ENCODE results near the gene PI4KA.

Gene PI4KA

DNA sequence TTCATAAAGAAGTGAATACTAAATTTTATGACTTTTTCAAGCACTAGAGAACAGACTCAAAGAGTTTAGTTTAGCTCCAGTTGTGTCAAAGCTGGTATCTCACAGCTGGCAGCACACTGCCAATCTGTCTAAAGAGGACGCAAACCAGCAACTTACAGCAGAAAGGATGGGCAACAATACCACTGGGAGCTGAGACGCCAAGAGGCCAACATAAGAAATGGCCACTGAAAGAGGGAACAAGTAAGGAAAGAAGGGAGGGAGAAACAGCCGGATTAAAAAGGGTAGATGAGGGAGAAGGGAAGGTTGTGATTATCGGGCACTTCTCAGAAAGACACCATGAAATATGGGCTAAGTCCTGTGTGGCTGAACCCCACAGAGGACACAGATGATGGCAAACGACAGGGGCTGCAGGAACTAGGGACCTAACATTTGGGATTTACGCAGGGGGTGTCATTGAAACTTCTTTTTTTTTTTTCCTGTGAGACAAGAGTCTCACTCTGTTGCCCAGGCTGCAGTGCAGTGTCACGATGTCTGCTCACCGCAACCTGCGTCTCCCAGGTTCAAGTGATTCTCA lies 43.0 kb downstream of the PI4KA start:
- no peak for DNase-seq (ENCODE audit: low spot score)

DNA sequence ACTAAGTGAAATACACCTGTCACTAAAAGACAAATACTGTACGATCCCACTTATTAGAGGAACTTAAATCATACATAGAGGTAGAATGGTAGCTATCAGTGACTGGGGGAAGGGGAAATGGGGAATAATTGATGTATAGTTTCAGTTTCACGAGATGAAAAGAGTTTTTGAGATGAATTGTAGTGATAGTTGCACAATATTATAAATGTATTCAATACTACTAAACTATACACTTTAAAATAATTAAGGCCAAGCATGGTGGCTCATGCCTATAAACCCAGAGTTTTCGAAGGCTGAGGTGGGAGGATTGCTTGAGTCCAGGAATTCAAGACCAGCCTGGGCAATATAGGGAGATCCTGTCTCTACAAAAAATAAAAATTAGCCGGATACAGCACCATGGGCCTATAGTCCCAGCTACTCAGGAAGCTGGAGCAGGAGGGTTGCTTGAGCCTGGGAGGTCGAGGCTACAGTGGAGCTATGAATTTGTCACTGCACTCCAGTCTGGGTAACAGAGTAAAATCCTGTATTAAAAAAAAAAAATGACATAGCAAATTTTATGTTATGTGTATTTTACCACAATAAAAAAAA lies 44.3 kb downstream of the PI4KA start:
- no peak for DNase-seq (ENCODE audit: low spot score)

DNA sequence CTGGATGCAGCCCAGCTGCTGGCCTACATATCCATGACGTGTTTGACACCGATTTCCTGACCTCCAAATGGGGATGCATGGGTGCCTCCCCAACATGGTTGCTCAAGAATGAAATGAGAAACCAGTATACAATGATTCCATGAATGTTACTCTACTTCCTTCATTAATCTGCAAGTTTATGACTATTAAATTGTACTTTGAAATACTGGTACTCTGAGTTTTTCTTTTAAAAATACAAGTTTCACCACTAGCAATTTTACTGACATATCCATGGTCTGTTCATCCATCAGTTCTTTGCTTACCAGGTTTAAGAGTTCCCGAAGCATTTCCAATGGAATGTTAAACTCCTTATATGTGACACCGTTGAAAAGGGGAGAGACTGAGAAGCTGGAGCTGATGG lies 45.6 kb downstream of the PI4KA start:
- DNase-seq (ENCODE audit: low spot score) = no peak

DNA sequence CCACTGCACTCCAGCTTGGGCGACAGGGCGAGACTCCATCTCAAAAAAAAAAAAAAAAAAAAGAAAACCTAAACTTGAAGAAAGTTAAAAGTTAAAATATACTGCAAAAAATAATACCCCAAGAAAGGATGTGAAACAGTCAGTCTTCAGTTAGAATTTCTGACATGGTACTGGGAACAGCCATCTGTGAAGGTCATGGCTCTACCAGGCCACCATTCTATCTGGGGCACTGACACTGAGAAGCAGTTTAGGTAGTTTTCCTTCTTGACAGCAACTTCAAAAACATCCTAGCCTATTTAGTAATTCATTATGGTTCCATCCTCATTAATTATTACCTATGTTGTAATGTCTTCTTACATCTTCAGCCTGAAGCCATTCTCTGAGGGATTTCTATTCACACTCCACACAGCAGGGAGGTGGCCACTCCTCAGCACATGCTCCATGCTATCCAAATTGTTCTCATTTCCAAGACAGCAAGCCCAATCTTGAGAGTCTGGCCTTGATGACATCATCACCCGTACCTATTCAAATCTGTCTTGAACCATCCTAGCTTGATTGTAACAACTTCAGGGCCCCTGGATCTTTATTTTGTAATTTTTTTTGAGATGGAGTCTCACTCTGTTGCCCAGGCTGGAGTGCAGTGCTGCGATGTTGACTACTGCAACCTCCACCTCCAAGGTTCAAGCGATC lies 46.5 kb downstream of the PI4KA start:
- no peak for DNase-seq (ENCODE audit: low spot score)

DNA sequence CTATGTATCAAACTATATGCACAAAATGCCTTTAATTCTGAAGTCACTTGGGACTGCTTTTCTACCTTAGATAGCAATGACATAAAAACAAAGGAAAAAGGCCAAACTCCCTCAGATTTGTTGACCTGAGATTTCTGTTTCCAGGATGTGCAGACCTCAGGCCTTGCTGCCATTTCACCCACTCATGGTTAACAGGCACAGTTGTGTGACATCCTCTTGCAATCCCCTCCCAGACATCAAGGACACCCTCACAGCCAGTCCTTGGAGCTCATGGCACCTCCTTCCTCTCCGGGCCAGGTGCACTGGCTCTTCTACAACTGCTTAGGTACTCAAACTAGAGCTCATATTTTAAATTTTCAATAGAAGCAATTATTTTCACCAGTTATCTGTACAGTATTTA lies 47.4 kb downstream of the PI4KA start:
- no peak for DNase-seq (ENCODE audit: low spot score)

DNA sequence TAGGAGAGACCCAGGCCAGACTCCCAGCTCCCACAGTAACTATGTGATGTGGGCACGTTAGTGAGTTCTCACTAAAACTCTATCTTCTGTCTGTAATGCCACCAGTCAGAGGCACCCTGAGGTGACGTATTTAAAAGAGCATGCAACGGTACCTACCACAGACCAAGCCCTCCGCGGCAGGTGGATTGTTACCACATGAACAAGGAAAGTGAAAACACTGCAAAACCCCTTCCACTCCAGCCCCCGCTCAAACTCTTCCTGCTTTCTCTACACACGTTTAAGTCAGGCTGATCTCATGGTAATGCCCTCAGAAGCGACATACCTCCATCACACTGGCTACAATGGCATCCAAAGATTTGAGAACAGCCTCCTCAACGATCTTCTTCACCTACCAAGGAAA lies 48.0 kb downstream of the PI4KA start:
- no peak for DNase-seq (ENCODE audit: low spot score)

DNA sequence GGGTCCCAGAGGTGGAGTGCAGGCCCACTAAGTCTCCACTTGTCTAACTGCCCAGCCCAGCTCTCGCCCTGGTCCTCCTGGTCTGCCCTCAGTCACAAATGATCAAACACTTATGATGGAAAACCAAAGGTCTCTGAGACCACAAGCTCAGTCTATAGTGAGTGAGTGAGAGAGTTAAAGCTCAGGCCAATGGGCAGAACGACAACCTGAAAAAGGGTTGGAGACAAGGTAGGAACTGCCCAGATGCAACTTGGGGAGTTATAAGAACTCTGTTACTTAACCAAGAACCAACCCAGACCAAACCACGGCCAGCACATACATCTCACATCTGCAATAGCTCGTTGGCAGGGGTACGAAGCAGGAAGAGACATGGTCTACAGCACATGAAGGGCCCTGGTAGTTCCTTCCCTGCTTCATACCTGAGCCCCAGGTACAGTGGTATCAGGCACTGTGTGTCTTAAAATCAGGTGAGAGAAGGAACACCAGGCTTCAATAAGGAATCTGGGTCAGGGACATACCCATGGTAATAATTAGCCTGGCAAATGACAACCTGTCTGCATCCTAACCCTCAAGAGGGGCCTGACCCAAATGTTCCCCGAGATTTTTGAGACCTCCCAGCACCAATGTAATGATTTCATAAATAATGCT lies 48.9 kb downstream of the PI4KA start:
- no peak for DNase-seq (ENCODE audit: low spot score)

DNA sequence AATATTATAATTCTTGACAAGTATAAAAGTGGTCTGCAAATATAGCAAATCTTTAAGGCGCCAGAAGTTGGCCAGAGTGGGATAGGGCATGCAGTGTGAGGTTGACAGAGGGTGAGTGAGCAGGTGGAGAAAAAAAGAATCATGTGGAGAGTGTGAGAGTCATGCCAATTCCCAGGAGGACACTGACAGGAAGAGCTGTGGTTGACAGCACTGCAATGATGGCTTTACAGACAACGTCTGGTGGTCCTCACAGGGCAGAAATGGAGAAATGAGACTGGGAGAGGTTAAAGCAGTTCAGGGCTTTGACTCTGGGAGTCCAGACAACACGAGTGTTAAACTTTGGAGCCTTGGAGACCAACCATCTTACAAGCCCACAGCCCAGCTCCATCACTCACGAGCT lies 49.8 kb downstream of the PI4KA start:
- no peak for DNase-seq (ENCODE audit: low spot score)

DNA sequence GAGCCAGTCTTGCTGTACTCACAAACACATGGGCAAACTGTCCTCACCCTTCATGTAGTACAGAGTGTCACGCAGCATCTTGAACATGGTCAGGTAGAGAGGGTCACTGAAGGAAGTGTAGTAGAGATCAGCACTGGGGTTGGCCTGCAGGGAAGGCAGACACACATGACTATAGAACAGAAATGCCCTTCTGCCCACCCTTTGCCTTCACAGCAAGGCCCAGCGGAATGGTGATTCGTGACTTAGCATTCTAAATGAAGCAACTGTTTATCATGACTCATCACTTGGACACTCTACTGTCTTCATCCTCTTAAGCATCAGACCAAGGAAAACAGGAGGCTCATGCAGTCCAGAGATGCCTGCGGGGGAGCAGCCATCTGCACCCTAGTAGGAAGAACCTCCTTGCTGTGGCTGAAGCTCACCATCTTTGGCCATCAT lies 51.3 kb downstream of the PI4KA start:
- peak; percentile 55 for DNase-seq (ENCODE audit: low spot score)

DNA sequence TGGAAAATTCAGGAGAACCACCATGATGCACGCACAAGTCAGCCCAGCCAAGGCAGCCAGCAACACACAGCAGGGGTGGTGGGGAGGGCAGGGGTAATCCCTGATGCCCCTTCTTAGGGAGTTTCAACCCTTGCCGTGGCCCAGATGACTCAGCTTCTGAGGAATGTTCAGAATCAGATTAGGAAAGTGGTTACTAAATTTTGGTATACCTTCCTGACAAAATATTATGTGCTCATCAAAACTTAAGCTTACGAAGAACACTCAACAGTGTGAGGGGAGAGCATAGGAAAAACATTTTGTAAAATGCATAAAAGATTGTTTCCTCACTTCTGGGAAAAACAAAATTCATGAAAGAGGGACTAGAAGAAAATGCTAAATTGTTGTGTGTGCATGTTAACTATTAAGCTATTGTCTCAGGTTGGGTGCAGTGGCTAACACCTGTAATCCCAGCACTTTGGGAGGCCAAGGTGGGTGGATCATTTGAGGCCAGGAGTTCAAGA lies 52.6 kb downstream of the PI4KA start:
- no peak for DNase-seq (ENCODE audit: low spot score)

DNA sequence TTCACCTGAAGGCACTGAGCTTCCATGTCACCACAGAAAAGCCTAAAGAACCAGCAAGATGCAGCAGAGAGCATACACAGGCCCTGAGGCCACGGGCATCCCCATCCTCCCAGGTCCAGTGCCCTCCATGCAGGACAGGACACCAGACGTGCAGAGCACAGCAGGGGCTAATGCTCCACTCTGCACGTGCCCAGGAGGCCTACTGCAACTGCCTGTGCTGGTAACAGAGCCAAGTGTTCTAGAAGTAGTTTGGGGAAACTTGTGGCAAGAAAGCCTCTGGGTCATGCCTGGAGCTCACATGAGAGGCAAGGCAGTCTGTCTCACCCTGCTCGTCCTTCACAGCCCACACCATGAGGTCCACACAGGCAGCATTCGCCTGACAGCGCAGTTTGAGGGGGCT lies 54.0 kb downstream of the PI4KA start:
- DNase-seq (ENCODE audit: low spot score) = no peak

DNA sequence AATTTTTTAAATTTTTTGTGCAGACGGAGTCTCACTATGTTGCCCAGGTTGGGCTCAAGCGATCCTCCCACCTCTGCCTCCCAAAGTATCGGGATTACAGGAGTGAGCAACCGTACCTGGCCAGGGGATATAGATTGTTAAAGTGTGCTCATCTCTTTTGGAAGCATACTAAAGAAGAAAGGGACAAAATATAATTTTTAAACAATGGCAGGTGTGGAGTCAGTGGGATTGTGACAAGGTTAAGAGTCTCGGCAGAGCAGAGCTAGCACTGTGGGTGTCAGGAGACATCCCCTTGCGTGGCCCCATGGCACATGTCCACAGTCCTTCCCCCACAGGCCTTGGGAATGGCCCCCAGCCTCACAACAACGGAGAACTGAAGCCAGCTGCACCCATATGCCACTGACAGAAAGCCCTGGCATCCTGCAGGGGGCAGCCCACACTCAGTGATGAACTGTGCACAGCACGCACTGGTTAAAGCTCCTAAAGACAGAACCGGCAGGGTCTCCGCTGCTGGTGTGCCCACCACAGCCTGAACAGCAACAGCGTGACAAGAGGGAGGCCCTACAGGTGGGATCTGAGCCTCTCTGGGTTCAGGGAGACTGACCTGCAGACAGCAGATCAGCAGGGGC lies 54.8 kb downstream of the PI4KA start:
- DNase-seq (ENCODE audit: low spot score) = peak; percentile 10

DNA sequence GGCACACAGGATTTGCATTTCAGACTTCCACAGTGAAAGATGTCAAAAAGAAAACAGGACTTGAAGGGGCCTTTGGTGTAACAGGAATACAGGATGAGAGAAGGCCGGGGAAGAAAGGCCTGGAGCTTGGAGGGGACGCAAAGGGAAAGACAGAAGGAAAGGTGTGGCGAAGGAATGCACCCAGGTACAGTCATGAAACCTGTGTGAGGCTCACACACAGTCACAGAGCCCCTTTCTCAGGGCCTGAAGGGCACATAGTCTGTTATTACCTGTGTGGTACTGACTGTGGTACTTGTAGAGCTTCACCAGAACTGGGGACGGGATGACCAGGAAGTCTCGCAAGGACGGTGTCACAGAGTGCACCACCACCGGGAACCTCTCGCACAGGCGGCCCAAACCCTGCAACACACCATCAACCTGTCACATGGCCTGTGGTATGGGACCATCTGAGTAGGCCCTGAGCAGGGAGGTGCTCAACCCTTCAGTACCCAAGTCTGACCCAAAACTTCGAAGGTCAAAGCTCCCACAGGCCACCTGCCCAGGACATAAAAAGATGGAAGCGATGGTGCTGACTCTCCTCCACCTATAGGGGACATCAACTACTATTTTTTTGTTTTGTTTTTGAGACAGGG lies 55.6 kb downstream of the PI4KA start:
- no peak for DNase-seq (ENCODE audit: low spot score)

DNA sequence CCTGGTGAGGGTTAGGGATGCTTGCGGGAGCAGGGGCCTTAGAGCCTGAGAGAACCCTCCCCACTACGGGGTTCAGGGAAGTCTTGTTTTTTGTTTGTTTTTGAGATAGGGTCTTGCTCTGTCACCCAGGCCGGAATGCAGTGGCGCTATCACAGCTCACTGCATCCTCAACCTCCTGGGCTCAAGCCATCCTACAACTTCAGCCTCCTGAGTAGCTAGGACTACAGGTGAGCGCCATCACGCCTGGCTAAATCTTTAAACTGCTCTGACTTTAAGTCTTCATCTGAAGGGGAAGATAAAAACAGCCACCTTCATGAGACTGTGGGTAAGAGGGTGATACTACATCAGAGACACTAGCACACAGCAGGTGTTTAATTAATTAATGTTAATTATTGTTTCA lies 56.2 kb downstream of the PI4KA start:
- no peak for DNase-seq (ENCODE audit: low spot score)

DNA sequence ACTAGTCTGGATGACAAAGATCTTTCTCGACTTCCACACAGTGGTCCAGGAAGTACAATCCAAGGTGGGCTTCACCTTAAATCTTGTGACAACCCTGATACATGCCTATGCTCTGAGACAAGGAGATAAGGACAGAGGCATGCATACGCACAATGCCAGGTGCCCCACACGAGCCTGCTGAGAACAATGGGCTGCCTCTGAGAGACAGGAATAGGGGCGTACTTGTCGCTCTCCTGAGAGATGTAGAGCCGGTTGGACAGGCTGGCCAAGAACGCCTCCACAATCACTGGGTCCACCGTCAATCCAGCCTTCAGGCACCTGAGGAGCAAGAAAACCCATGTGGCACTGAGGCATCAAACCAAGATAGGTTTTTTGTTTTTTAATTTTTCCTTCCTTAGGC lies 59.2 kb downstream of the PI4KA start:
- no peak for DNase-seq (ENCODE audit: low spot score)

DNA sequence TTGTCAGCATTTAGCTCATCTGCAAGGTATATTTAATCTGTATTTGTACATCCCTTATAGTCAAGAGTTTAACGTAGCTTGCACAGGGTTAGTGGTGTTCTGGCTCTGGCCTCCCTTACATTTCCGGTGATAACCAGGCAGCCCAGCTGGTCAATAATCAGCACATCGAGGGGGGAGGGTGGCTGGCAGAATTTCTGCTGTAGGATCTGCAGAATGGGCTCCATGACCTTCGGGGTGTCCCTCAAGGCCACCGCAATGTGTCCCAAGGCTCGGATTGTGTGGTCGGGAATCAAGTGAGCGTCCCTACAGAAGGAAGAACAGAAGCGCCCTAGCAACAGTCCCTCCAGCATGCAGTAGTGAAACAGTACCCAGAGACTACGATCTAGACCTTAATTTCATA lies 59.6 kb downstream of the PI4KA start:
- DNase-seq (ENCODE audit: low spot score) = no peak

DNA sequence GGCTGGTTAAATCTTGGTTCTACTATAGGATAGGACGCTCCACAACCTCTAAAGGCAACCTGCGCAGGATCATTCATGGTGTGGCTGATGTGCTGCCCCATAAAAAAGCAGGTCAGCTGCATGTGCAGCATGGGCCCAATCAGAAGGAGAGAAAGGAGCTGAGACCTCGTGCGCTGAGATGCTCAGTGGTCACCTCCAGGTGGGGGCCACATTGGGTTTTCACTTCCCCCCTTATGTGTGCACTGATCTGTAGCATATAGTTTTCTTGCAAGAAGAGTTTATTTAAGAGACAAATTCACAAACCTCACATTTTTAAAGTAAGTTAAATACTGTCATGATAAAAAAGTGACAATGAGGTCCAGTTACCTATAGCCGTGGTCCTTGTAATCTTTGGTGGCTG lies 60.4 kb downstream of the PI4KA start:
- DNase-seq (ENCODE audit: low spot score) = no peak

DNA sequence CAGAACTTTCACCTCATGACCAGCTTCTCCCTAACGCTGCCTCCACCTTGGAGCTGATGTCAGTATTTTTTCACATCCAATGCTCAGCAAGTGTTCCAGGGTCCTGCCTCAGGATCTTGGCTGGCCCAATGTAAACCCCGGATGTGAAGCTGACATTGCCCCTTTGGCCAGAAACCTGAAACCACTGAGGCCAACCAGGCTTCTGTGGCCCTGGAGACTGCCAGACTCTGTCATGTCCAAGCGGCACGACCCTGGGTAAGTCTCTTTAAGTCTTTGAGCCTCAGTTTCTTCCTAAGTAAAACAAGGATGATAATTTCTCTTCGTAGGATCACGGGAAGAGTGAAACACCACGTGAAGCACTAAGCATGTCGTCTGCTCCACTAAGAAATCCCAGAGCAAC lies 61.9 kb downstream of the PI4KA start:
- DNase-seq (ENCODE audit: low spot score) = no peak

DNA sequence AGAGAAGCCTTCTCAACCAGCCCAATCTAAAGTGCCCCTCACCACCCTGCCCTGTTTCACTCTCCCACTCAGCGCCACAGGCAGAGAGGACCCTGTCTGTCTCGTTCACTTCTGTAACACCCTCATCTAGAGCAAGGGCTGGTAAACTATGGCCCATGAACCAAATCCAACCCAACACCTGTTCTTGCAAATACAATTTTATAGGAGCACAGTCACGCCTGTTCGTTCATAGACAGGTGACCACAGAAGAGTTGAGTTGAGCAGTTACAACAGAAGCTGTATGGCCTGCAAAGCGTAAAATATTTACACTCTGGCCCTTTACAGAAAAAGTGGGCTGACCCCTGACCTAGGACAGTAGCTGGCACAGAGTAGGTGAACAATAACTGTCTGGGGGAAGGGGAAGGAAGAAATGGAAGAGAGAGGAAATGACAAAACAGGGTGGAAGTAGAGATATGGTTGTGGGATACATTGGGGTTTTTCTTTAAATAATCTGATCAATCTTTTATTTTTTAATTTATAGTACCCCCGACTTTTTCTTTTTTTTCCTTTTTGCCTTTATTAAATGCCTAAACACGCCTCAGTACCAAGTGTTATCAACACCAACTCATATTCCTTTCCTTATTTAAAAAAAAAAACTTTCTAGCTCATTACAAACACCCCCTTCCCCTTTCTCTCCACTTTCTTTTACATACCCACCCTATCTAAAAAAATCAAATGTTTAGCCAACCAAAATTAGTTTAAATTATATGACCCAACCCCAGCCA lies 63.8 kb downstream of the PI4KA start:
- no peak for DNase-seq (ENCODE audit: low spot score)

DNA sequence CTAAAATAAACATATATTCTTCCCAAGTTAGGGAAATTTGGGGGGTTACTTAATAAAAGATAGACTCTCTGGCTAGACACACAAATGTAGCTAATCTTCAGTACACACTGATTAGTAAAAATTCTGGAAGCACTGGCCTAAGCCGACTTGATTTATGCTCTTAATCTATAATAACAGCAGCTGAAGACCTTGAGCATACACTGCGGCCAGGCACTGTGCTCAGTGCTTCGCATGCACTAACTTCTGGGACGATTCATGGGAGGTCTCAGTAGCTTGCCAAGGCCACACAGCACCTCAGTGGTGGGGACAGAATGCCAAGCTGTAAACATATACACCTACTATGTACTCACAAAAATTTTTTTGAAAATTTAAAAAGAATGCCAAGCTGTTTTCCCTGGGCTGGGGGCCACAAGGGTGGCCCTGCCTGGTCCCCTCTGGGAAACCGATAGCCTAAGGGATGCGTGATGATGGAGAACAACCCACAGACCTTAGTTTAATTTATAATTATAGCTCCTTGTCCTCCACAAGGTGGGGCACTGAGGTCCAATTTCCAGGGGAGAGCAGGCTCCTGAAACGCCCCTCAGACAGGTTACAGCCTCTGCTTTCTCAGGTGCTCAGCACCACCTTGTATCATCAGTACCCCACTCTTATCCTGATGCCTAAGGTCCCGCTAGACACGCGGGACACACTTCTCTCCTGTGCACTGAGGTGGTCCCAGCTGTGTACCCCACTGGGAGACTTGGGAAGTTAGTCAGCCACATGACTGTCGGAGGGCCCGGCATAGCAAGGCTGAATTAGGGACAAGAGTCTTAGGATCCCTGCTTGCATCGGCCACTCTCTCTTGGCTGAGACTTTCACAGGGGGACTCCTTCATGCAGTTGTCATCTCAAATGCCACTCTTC lies 64.6 kb downstream of the PI4KA start:
- no peak for DNase-seq (ENCODE audit: low spot score)

All from kidney capillary endothelial cell (primary cell).